Measurements from ENCODE around the gene IGSF22. TPM values are rescaled to one million over a fixed set of nuclear protein-coding genes. Genes with fewer than 3 reads are reported as not detected.

IGSF22 gene
- total RNA-seq, 3 donors from 2014 or later (not counting 1 experiment from before 2014, with no cell fraction given) = 0.83 to 1.7 (median 1.2) TPM

DNA sequence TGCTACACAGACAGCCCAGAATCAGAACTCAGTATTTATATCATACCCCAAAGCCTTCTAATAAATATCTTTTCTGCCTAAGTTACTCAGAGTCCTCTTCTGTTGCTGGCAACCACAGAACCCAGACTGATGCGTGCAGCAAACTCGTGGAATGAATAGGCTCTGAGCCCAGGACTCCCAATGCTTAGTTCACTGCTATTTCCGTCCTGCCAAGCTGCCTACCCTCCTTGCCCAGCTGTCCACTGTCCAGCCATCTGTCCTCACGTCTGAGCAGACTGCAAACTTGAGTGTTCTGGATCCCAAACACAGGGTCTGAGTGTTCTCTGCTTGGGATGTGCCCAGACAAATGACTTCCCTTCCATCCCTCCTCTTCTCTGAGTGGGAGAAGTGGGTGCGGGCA is 46.2 kb upstream of the IGSF22 start:
- no peak for ATAC-seq
- Histone ChIP-seq H3K27ac (ENCODE audit: low read length) (no peak overlapping the region), H3K9me3 (ENCODE audit: control insufficient read depth, insufficient read depth, low read length) (no peaks in the 10 kb centered on the region), H3K4me1 (ENCODE audit: control insufficient read depth, insufficient read depth, low read length) (no peaks in the 10 kb centered on the region), H3K4me3 (ENCODE audit: low read length) (no peak overlapping the region), H3K27me3 (ENCODE audit: control insufficient read depth, insufficient read depth, low read length) (no peaks in the 10 kb centered on the region), H3K36me3 (ENCODE audit: control insufficient read depth, insufficient read depth, low read length) (no peaks in the 10 kb centered on the region)
- H3K36me3 Mint-ChIP-seq = no peaks in the 10 kb centered on the region
- no peak overlapping the region for H3K27ac Mint-ChIP-seq
- TF ChIP-seq CTCF (IDR thresholded peaks at IDR 0.05) = no peak
- no peaks in the 10 kb centered on the region for H3K4me1 Mint-ChIP-seq
- H3K4me3 Mint-ChIP-seq = no peak overlapping the region
- WGBS (ENCODE audit: insufficient coverage) = 65% methylated on average over 5 of the region's 5 CpGs
- no peak for DNase-seq
- H3K9me3 Mint-ChIP-seq = no peaks in the 10 kb centered on the region
- intact Hi-C loops (cut with micrococcal nuclease) = no loop called here
- H3K27me3 Mint-ChIP-seq (ENCODE audit: low read depth in 2 of 2) = peaks cover 6 to 13% of the 10 kb centered on the region in 2 donors

- no peaks in the 10 kb centered on the region for H3K4me1 Mint-ChIP-seq
These were observed 45.5 kb upstream of the IGSF22 start for GRCh38 chr11:18771266-18772035.

DNA sequence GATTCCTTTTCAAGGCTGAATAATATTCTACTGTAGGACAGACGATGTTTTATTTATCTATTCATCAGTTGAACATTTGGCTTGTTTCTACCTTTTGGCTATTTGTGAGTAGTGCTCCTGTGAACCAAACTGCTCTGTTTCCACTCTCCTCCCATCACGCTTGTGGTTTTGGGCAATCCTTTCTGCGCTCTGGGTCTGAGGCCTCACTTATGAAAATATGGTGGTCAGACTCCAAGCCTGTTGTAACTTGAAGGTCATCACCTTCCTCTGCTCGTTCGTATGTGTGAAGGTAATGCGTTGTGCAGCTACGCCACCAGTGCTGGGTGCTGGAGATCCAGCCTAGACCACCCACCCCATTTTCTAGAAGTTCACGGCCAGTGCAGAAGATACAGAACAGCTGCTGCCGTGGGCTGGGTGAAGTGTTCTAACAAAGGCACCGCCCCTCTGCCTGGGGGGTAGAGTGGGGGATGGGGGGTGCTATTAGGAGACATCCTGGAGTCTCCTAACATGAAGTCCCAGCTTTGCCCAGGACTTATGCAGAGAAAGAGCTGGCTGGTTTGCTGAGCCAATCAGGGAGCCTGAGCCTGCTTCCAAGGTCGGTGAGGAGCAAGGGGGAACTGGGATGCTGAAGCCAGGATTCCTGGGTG is 44.6 kb upstream of the IGSF22 start:
- Histone ChIP-seq H3K27ac (ENCODE audit: low read length) (no peak overlapping the region), H3K4me1 (ENCODE audit: control insufficient read depth, insufficient read depth, low read length) (no peaks in the 10 kb centered on the region), H3K4me3 (ENCODE audit: low read length) (no peak overlapping the region), H3K36me3 (ENCODE audit: control insufficient read depth, insufficient read depth, low read length) (no peaks in the 10 kb centered on the region), H3K27me3 (ENCODE audit: control insufficient read depth, insufficient read depth, low read length) (no peaks in the 10 kb centered on the region), H3K9me3 (ENCODE audit: control insufficient read depth, insufficient read depth, low read length) (no peaks in the 10 kb centered on the region)
- DNase-seq (no peak), ATAC-seq (no peak)
- TF ChIP-seq CTCF (IDR thresholded peaks at IDR 0.05) = no peak
- intact Hi-C loops (cut with micrococcal nuclease) = no loop called here
- Mint-ChIP-seq H3K27ac (no peak overlapping the region), H3K4me1 (no peaks in the 10 kb centered on the region), H3K9me3 (no peaks in the 10 kb centered on the region), H3K27me3 (ENCODE audit: low read depth in 2 of 2) (peaks cover 6 to 13% of the 10 kb centered on the region in 2 donors), H3K36me3 (no peaks in the 10 kb centered on the region), H3K4me3 (no peak overlapping the region)
- 79% methylated on average over 11 of the region's 11 CpGs for WGBS (ENCODE audit: insufficient coverage)

More at GRCh38 chr11:18771266-18772035, 45.5 kb upstream of the IGSF22 start:
- no peak overlapping the region for H3K27ac ChIP-seq (ENCODE audit: low read length)
- no peak for DNase-seq
- no peaks in the 10 kb centered on the region for H3K36me3 ChIP-seq (ENCODE audit: control insufficient read depth, insufficient read depth, low read length)
- H3K9me3 Mint-ChIP-seq = no peaks in the 10 kb centered on the region
- no peaks in the 10 kb centered on the region for H3K4me1 ChIP-seq (ENCODE audit: control insufficient read depth, insufficient read depth, low read length)
- H3K4me3 ChIP-seq (ENCODE audit: low read length) = no peak overlapping the region
- H3K27me3 ChIP-seq (ENCODE audit: control insufficient read depth, insufficient read depth, low read length) = no peaks in the 10 kb centered on the region
- ATAC-seq = no peak
- no peaks in the 10 kb centered on the region for H3K9me3 ChIP-seq (ENCODE audit: control insufficient read depth, insufficient read depth, low read length)
- no peak overlapping the region for H3K27ac Mint-ChIP-seq
- intact Hi-C loops (cut with micrococcal nuclease) = no loop called here
- H3K27me3 Mint-ChIP-seq (ENCODE audit: low read depth in 2 of 2) = peaks cover 6 to 13% of the 10 kb centered on the region in 2 donors
- H3K36me3 Mint-ChIP-seq = no peaks in the 10 kb centered on the region
- no peak for TF ChIP-seq CTCF (IDR thresholded peaks at IDR 0.05)
- no peak overlapping the region for H3K4me3 Mint-ChIP-seq
- 85% methylated on average over 10 of the region's 13 CpGs for WGBS (ENCODE audit: insufficient coverage)

Data from natural killer cell (primary cell).